Adrenal gland (tissue), 12 donors: ENCODE data around the gene INS. TPM values are rescaled to one million over a fixed set of nuclear protein-coding genes. Genes with fewer than 3 reads are reported as not detected.

Experiments
- DNase-seq, 7 donors: peaks; one replicate each; pipeline ENCODE4 v3.0.0-alpha.2; 2019 to 2020
- H3K27ac ChIP-seq, 5 donors: fragments of 200-600 bp; sonication (generic) in 4 of 5; 1 replicate in 3 of 5; 2 replicates in 2 of 5; pipeline versions ENCODE4 v1.5.1 to v1.8.0; 2016 to 2020; ENCODE audit warnings: mild to moderate bottlenecking in 1 of 5
- H3K27me3 ChIP-seq: fragments of 200-600 bp; 2 replicates; pipeline ENCODE4 v1.8.0; 2021
- H3K36me3 ChIP-seq, 2 donors: fragments of 200-600 bp; replicated peaks in 1 of 2; 1 replicate in 1 of 2; 2 replicates in 1 of 2; pipeline versions ENCODE4 v1.5.1 to v1.8.0; 2018 to 2022
- H3K4me1 ChIP-seq, 2 donors: fragments of 200-600 bp; replicated peaks in 1 of 2; 1 replicate in 1 of 2; 2 replicates in 1 of 2; pipeline versions ENCODE4 v1.5.1 to v1.8.0; 2018 to 2021
- H3K4me3 ChIP-seq, 4 donors: fragments of 200-600 bp; sonication (generic) in 3 of 4; one replicate each; pipeline ENCODE4 v1.5.1; 2016 to 2018
- H3K9me3 ChIP-seq, 3 donors: fragments of 200-600 bp; sonication (generic) in 1 of 3; replicated peaks in 1 of 3; 1 replicate in 2 of 3; 2 replicates in 1 of 3; pipeline versions ENCODE4 v1.5.1 to v1.8.0; 2016 to 2021
- POLR2A ChIP-seq, 2 donors: fragments of 450-650 bp; IDR thresholded peaks; one replicate each; pipeline ENCODE4 v1.6.1; 2017; ENCODE audit warnings: antibody characterized with exemption in 2 of 2, mild to moderate bottlenecking in 2 of 2, moderate library complexity in 1 of 2
- WGBS, 4 donors: extraction: QIAGEN DNeasy Blood & Tissue Kit in 2 of 4; methylation state at CpG; one replicate each; pipeline versions ENCODE4 v1.1.5 to v1.1.7; 2013 to 2017; 5-methylcytosine and 5-hydroxymethylcytosine counted together
- intact Hi-C, 2 donors: fragments of 100-400 bp; cut with DNase I; formaldehyde crosslinking; loops; one replicate each; pipeline versions ENCODE4 v1.14.1 to v1.15.0; 2022 to 2023
- polyA plus RNA-seq, 3 donors: library from polyadenylated mRNA; stranded (reverse); fragments of 200-250 nt in 2 of 3; fragments of 350-450 nt in 1 of 3; fragmentation: Illumina TruSeq in 1 of 3; extraction: RNeasy Lipid Tissue Mini Kit (QIAGEN cat#74804) in 1 of 3; gene quantifications; one replicate each; pipeline ENCODE4 v1.2.3, GENCODE V29; 2013 to 2014
- total RNA-seq, 9 donors: library from RNA; depleted of rRNA in 4 of 9; stranded (reverse); fragments of >200 nt in 4 of 9; fragments of 120-200 nt in 1 of 9; fragmentation: NEBNext Ultra II Directional in 1 of 9; extraction: Animal tissue kit (Norgen Biotek cat#: 25700) in 1 of 9; gene quantifications; one replicate each; pipeline versions ENCODE4 v1.1.0 to v1.2.4, GENCODE V29; 2013 to 2023
- TF ChIP-seq, protein P1 (sequence below), 6 experiments: fragments of 450-650 bp in 4 of 6; fragments of 200-600 bp in 2 of 6; sonication (generic) in 1 of 6; IDR thresholded peaks; 1 replicate in 5 of 6; 2 replicates in 1 of 6; pipeline versions ENCODE4 v1.5.1 to v1.8.0; 2016 to 2021; ENCODE audit warnings: antibody characterized with exemption in 6 of 6, mild to moderate bottlenecking in 2 of 6, moderate library complexity in 1 of 6
- donor health status: healthy with polysubstance abuse.
- donor health status: Bipolar disorder and iron deficiency.
- donor health status: DM: yes; HTN: yes; CAD: no.
- donor health status: DM: no; HTN: no; CAD: no.
- donor health status: DM: no; HTN: no; CAD: no.
- donor health status: DM: yes; HTN: yes; CAD: no.

The INS gene
- total and polyA plus RNA-seq, 12 donors, result 0.72 to 45.2 (median 6.5) TPM; not detected in 8

DNA sequence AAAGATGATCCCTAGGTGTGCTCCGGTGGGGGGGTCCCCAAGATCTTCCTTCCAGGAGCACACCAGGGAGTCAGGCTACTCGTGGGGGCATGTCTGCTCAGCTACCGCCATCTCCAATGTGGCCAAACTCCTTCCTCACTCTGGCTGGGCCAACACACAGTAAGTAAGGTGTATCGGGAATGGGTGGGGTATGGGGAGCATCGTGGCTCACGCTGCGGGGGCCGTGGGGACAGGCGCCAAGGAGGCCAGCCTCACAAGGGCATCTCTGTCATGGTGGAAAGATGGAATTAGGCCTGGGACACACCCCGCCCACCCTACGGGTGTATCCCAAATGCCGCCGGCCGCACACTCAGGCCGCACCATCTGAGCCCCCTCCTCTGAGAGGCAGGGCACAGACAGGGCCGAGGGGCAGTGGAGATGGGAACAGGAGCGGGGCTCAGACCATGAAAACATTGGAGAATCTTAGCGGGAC lies 30.1 kb downstream of the INS start:
- intact Hi-C loops, result no loop called here

DNA sequence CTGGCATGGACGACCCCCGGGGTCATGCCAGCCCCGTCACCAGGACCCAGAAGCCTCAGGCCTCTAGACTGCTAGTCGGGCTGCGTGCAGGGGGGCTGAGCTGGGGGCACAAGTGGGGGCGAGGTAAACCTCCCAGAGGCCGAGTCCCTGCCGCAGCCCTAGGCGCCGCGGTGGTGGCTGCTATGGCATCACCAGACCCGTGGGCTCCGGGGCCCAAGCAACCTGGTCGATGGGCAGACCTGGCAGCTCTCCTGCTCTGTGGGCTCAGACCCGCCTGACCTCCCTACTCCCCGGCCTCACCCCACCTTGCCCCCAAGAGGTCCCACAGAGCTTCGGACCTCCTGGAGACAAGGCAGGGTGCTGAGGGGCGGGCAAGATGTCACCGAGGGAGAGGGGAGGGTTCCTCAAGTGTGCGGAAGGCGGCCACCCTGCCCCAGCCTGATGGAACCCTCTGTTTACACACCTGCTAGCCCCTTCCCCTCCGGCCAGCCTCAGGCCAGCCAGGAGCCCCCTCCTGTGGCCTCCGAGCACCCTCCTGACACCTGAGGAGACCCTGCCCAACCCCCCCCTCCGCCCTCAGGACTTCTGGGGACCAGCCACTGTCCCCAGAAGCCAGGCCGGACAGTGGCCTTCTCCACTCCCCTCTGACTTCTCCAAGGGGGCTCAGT lies 31.2 kb downstream of the INS start:
- H3K36me3 ChIP-seq, result no peaks in the 10 kb centered on the region
- no peaks in the 10 kb centered on the region for H3K4me1 ChIP-seq
- TF ChIP-seq POLR2A (IDR thresholded peaks at IDR 0.05), result no peak
- TF ChIP-seq, protein P1, sequence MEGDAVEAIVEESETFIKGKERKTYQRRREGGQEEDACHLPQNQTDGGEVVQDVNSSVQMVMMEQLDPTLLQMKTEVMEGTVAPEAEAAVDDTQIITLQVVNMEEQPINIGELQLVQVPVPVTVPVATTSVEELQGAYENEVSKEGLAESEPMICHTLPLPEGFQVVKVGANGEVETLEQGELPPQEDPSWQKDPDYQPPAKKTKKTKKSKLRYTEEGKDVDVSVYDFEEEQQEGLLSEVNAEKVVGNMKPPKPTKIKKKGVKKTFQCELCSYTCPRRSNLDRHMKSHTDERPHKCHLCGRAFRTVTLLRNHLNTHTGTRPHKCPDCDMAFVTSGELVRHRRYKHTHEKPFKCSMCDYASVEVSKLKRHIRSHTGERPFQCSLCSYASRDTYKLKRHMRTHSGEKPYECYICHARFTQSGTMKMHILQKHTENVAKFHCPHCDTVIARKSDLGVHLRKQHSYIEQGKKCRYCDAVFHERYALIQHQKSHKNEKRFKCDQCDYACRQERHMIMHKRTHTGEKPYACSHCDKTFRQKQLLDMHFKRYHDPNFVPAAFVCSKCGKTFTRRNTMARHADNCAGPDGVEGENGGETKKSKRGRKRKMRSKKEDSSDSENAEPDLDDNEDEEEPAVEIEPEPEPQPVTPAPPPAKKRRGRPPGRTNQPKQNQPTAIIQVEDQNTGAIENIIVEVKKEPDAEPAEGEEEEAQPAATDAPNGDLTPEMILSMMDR (IDR thresholded peaks at IDR 0.05), result no peak
- no peak overlapping the region for H3K4me3 ChIP-seq
- DNase-seq, result no peak
- no peaks in the 10 kb centered on the region for H3K9me3 ChIP-seq
- H3K27ac ChIP-seq, result no peak overlapping the region
- 74 to 80% (median 78%) methylated on average over 10 to 25 of the region's 25 CpGs for WGBS, 4 donors
- intact Hi-C loops, result no loop called here
- H3K27me3 ChIP-seq, result peaks cover 12% of the 10 kb centered on the region

More for the DNA sequence above, 30.1 kb downstream of the INS start:
- DNase-seq, result no peak
- Histone ChIP-seq H3K9me3 (no peaks in the 10 kb centered on the region), H3K4me3 (no peak overlapping the region), H3K4me1 (no peaks in the 10 kb centered on the region), H3K27ac (no peak overlapping the region), H3K36me3 (no peaks in the 10 kb centered on the region), H3K27me3 (peaks cover 15% of the 10 kb centered on the region)
- TF ChIP-seq, protein P1 (IDR thresholded peaks at IDR 0.05), result no peak
- TF ChIP-seq POLR2A (IDR thresholded peaks at IDR 0.05), result no peak
- 68 to 77% (median 72%) methylated on average over 6 to 18 of the region's 18 CpGs for WGBS, 4 donors

DNA sequence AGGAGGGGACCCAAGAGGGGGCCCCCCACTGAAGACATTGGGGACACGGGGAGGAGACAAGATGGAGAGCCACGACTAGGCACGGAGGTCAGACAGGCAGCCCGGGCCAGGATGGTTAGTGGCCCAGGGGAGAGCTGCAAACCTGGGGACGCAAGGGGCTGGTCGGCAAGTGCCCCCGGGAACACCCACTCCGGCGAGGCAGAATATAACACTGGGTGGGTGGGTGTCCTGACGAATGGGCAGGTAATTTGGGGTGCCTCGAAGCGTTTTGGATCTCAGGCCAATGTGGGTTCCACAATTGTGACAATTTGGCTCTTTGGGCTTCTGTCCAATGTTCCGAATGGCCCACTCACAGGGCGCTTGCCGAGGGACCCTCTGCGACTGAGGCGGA lies 31.7 kb downstream of the INS start:
- Histone ChIP-seq H3K4me3 (no peak overlapping the region), H3K9me3 (no peaks in the 10 kb centered on the region), H3K27me3 (peaks cover 8% of the 10 kb centered on the region), H3K27ac (no peak overlapping the region), H3K4me1 (no peaks in the 10 kb centered on the region), H3K36me3 (no peaks in the 10 kb centered on the region)
- intact Hi-C loops, result no loop called here
- TF ChIP-seq, protein P1 (IDR thresholded peaks at IDR 0.05), result no peak
- TF ChIP-seq POLR2A (IDR thresholded peaks at IDR 0.05), result no peak
- DNase-seq, result no peak
- 57 to 75% (median 71%) methylated on average over 9 to 17 of the region's 17 CpGs for WGBS, 4 donors

DNA sequence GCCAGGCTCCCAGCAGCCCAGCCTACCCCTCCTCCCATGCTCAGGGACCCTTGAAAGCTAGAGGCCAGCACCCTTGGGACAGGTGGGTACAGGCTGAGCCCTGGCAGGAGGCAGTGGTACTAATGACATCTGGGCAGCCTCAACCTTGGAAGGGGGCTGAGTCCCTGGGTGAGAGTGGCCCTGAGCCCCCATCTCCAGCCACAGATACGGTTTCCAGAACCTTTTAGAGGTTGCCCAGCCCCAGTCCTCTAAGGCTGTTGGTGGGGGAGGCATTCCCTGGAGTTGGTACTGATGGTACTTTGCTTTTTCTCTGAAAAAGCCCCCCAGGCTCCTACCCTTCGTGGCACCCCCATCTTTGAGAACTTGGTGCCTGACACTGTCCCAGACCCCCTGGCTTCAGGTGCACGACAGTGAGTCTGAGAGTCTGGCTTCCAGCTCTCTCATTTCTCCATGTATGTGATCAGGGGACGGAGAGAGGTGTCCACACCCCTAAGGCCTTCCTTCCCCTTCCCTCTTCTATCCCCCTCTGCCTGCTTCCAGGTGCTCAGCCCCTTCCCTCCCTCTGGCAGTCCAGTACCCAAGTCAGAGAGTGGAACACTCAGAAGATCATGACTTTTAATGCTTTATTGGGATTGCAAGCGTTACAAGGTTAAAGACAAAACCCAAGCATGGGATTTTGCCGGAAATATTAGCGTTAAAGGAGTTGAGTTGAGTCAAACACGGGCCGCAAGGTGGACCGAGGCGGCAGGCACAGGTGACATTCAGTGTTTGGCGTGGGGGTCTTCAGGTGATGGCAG lies 32.3 kb downstream of the INS start:
- no peak for DNase-seq
- H3K27ac ChIP-seq, result no peak overlapping the region
- H3K36me3 ChIP-seq, result no peaks in the 10 kb centered on the region
- H3K9me3 ChIP-seq, result no peaks in the 10 kb centered on the region
- H3K4me1 ChIP-seq, result no peaks in the 10 kb centered on the region
- TF ChIP-seq, protein P1 (IDR thresholded peaks at IDR 0.05), result no peak
- intact Hi-C loops, result no loop called here
- no peak overlapping the region for H3K4me3 ChIP-seq
- H3K27me3 ChIP-seq, result peaks cover 2% of the 10 kb centered on the region
- WGBS, 4 donors, result 57 to 72% (median 66%) methylated on average over 10 to 12 of the region's 12 CpGs
